Measurements from ENCODE around the gene LAMA2.

LAMA2 gene

GRCh38 chr6:129312880-129313279 lies 429.9 kb downstream of the LAMA2 start:
- Histone ChIP-seq H3K27ac (ENCODE audit: low read length) (no peak overlapping the region), H3K27me3 (ENCODE audit: low read depth, low read length) (no peaks in the 10 kb centered on the region), H3K4me2 (ENCODE audit: low read length) (no peak overlapping the region), H3K4me1 (ENCODE audit: low read length) (no peaks in the 10 kb centered on the region), H3K9me3 (ENCODE audit: insufficient read depth, low read length) (no peaks in the 10 kb centered on the region), H3K4me3 (ENCODE audit: low read length) (no peak overlapping the region), H3K9ac (ENCODE audit: low read length) (no peak overlapping the region), H3K36me3 (replicated peaks; ENCODE audit: low read depth, low read length) (no peaks in the 10 kb centered on the region), H2AFZ (ENCODE audit: low read depth, low read length) (no peak overlapping the region), H4K20me1 (ENCODE audit: insufficient read depth, low read length) (no peaks in the 10 kb centered on the region), H3K79me2 (ENCODE audit: low read length) (no peaks in the 10 kb centered on the region)
- TF ChIP-seq EZH2phosphoT487 (IDR thresholded peaks at IDR 0.05; ENCODE audit: low read depth) (no peak), CTCF (IDR thresholded peaks at IDR 0.05; ENCODE audit: low read depth, low read length) (no peak)

- TF ChIP-seq EZH2phosphoT487 (IDR thresholded peaks at IDR 0.05; ENCODE audit: low read depth) (no peak), CTCF (IDR thresholded peaks at IDR 0.05; ENCODE audit: low read depth, low read length) (no peak)
- no peak overlapping the region for H2AFZ ChIP-seq (ENCODE audit: low read depth, low read length)
- no peaks in the 10 kb centered on the region for H4K20me1 ChIP-seq (ENCODE audit: insufficient read depth, low read length)
- no peaks in the 10 kb centered on the region for H3K79me2 ChIP-seq (ENCODE audit: low read length)
- no peaks in the 10 kb centered on the region for H3K36me3 ChIP-seq (replicated peaks; ENCODE audit: low read depth, low read length)
- no peak overlapping the region for H3K9ac ChIP-seq (ENCODE audit: low read length)
- H3K9me3 ChIP-seq (ENCODE audit: insufficient read depth, low read length) = no peaks in the 10 kb centered on the region
- H3K27ac ChIP-seq (ENCODE audit: low read length) = no peak overlapping the region
- no peaks in the 10 kb centered on the region for H3K27me3 ChIP-seq (ENCODE audit: low read depth, low read length)
- no peaks in the 10 kb centered on the region for H3K4me1 ChIP-seq (ENCODE audit: low read length)
- H3K4me2 ChIP-seq (ENCODE audit: low read length) = no peak overlapping the region
- H3K4me3 ChIP-seq (ENCODE audit: low read length) = no peak overlapping the region
These were observed 431.6 kb downstream of the LAMA2 start for GRCh38 chr6:129314575-129314974.

GRCh38 chr6:129317931-129318820 lies 435.2 kb downstream of the LAMA2 start:
- no peak overlapping the region for H3K4me3 ChIP-seq (ENCODE audit: low read length)
- no peaks in the 10 kb centered on the region for H3K27me3 ChIP-seq (ENCODE audit: low read depth, low read length)
- no peak overlapping the region for H3K27ac ChIP-seq (ENCODE audit: low read length)
- no peak overlapping the region for H2AFZ ChIP-seq (ENCODE audit: low read depth, low read length)
- no peaks in the 10 kb centered on the region for H4K20me1 ChIP-seq (ENCODE audit: insufficient read depth, low read length)
- no peaks in the 10 kb centered on the region for H3K79me2 ChIP-seq (ENCODE audit: low read length)
- H3K36me3 ChIP-seq (replicated peaks; ENCODE audit: low read depth, low read length) = no peaks in the 10 kb centered on the region
- H3K4me2 ChIP-seq (ENCODE audit: low read length) = no peak overlapping the region
- no peaks in the 10 kb centered on the region for H3K9me3 ChIP-seq (ENCODE audit: insufficient read depth, low read length)
- H3K9ac ChIP-seq (ENCODE audit: low read length) = no peak overlapping the region
- no peaks in the 10 kb centered on the region for H3K4me1 ChIP-seq (ENCODE audit: low read length)
- no peak for TF ChIP-seq EZH2phosphoT487 (IDR thresholded peaks at IDR 0.05; ENCODE audit: low read depth)
- no peak for TF ChIP-seq CTCF (IDR thresholded peaks at IDR 0.05; ENCODE audit: low read depth, low read length)

- Histone ChIP-seq H2AFZ (ENCODE audit: low read depth, low read length) (no peak overlapping the region), H3K9me3 (ENCODE audit: insufficient read depth, low read length) (no peaks in the 10 kb centered on the region), H3K27ac (ENCODE audit: low read length) (no peak overlapping the region), H4K20me1 (ENCODE audit: insufficient read depth, low read length) (no peaks in the 10 kb centered on the region), H3K79me2 (ENCODE audit: low read length) (no peaks in the 10 kb centered on the region), H3K4me2 (ENCODE audit: low read length) (no peak overlapping the region), H3K4me1 (ENCODE audit: low read length) (no peaks in the 10 kb centered on the region), H3K27me3 (ENCODE audit: low read depth, low read length) (no peaks in the 10 kb centered on the region), H3K9ac (ENCODE audit: low read length) (no peak overlapping the region), H3K4me3 (ENCODE audit: low read length) (no peak overlapping the region), H3K36me3 (replicated peaks; ENCODE audit: low read depth, low read length) (no peaks in the 10 kb centered on the region)
- TF ChIP-seq CTCF (IDR thresholded peaks at IDR 0.05; ENCODE audit: low read depth, low read length) = no peak
- TF ChIP-seq EZH2phosphoT487 (IDR thresholded peaks at IDR 0.05; ENCODE audit: low read depth) = no peak
These were observed 438.0 kb downstream of the LAMA2 start for GRCh38 chr6:129320892-129321291.
